EH (cell line): Measurements from ENCODE around the gene THSD4.

Source experiments
- DNase-seq: peaks from one replicate; pipeline ENCODE4 v3.0.0-alpha.2; 2015; ENCODE audit warnings: low read depth

The THSD4 gene

GRCh38 chr15:71225851-71226250 is 110.6 kb downstream of the THSD4 start:
- no peak for DNase-seq

DNA sequence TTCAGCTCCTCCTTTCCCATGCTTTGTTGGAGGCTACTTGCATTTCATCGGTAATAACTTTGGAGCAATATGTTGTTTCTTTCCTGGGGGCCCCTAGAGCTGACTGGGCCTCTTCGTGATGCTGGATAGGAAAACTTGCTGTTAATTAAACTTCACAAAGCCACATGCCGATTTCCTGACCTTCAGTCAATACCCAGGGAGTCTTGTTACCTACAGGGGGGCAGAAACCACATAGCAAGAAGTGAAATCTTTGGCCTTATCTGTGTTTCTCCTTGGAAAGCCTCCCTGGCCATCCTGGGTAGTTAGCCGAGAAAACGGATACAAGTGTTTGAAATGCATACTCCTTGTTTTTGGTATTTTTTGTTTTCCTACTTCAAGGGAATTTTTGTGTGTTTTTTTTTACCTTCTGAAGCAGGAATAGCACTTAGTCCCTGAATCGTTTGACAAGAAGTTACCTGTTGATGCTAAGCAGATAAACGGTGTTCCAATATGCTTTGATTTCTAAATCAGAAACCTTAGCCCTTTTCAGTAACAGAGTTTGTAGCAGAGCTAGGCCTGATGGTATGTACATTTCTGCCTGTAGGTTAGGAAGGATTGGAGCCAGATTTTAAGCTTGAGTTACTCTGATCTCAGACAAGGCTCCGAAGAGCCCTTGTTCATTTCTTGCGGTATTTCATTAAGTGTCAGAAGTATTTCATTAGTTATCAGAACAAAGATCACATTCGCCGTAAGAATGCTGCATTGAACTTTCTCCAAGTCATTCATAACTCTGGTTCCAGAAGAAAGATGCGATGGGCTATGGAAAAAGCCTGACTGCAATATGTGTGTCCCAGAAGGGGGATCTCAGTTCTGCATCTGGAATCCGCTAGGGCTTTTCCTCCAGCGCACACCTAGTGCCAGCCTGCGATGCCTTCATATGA is 111.5 kb downstream of the THSD4 start:
- DNase-seq: peak; percentile 23

- DNase-seq: peak; percentile 21
Observed at GRCh38 chr15:71228403-71228802, 113.1 kb downstream of the THSD4 start.

DNA sequence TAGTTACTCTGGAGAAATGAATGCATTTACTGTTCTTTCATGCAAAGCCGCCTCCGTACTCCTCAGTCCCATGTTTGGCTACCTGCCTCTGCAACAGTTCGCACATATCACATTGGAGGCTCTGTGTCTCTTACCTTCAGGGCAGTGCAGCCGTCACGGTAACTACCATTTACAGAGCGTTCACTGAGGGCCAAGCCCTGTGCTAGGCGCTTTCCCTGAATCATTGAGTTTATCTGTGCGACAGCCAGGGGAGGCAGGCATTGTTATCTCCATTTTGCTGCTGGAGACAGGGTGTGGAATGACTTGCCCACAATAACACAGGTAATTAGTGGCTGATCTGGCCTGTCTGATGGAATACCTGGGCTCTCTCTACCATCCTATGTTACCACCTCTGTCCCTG is 115.0 kb downstream of the THSD4 start:
- DNase-seq: no peak

- DNase-seq: no peak
Observed at GRCh38 chr15:71231758-71232157, 116.5 kb downstream of the THSD4 start.

GRCh38 chr15:71232411-71232810 is 117.1 kb downstream of the THSD4 start:
- no peak for DNase-seq

DNA sequence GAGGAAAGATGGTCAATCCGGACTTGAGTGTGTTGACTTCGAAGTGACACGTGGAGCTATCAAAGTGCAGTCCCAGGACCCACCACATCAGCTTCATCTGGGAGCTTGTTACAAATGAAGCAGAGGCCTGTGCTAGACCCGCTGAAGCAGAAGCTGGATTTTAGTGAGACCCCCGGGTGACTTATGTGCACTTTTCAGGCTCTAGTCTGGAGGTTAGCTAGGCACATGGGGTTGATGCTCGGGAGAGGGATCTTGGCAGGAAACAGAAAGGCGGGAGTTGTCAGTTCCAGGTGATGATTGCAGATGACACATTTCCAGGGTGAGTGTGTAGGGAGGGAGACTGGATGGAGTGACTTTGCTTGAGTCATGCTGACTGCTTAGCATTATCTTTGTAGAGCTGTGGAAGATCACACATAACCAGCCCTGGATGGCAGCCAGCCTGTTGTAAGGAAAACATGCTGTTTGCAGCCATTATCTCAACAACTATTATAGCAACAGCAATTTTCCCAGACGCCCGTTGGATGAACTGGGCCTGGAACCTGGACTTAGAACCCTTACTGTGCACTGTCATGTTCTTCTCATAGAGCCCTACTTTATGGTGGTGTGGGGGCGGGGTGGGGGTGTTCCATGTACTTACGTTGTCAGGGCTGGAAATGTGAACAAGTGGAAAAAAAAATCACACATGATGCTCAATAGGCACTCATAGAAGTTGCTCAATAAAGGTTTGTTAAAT is 122.4 kb downstream of the THSD4 start:
- peak; percentile 96 for DNase-seq

GRCh38 chr15:71238926-71239325 is 123.7 kb downstream of the THSD4 start:
- no peak for DNase-seq

DNA sequence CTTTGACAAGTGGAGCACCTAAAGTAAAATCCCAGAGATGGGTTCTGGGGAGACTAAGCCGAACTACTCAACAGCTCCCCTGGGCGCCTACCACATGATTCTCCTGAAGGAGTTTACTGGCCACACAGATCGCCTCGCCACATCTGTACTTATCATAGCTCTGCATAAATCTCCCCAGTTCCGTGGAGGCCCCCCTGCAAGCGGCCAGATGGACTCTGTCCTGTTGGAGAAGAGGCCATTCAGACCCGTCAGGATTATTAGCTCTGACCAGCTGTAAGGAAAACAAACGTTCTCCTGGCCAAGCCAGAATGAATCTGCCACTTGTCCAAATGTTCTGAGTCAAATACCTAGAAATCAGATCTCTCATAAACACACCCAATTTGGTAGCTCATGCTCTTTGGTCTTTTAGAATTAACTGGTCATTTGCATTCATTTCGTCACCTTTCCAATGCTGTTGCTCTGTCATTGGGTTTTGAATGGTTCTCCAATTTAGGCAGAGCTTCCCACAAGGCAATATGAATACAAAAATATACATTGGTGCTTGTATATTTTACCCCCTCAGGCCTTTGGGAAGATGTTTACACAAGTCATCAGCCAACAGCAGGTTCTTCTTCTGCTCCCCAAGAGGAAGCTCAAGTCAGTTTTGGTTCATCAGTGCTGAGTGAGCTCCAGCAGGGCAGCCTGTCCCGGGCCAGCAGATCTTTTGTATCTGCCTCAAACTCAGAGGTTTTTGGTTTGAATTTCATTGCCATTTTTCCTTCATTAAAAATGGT is 124.5 kb downstream of the THSD4 start:
- DNase-seq: no peak

- no peak for DNase-seq
Observed at GRCh38 chr15:71242292-71242691, 127.0 kb downstream of the THSD4 start.

DNA sequence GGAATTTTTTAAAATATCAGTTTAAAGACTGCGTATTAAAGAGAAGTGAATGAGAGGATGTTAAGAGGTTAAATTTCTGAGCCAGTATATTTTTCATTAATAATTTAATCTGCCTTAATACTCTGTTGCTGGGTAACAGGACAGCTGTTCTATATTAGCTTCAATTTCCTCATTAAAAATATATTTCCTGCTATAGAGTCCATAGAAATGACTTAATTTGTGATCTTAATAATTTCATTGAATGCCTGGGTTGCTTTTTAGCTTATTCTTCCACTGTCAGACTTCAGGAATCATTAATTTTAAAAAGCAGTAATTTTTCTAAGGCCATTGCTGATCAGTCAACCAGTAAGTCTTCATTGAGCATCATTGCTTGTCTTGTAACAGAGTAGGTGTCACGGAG is 129.0 kb downstream of the THSD4 start:
- DNase-seq: no peak

DNA sequence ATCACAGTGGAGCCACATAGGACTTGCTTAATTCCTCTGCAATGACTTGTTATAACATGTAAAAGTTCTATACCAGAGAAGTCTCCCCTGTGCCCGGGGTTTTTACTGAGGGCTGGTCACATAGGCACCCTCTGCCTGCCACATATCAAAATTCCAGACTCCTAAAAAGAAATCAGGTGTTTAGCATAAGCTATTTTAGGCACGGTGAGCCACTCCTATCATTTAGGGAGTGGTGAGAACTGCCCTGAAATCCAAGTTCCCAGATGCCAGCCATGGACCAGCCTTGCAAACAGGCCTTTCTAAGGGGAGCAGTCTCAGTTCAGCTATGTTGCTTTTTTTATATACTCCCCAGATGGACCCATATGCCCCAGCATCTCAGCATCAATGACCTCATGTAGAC is 130.3 kb downstream of the THSD4 start:
- no peak for DNase-seq

- no peak for DNase-seq
Observed at GRCh38 chr15:71248386-71248785, 133.1 kb downstream of the THSD4 start.

DNA sequence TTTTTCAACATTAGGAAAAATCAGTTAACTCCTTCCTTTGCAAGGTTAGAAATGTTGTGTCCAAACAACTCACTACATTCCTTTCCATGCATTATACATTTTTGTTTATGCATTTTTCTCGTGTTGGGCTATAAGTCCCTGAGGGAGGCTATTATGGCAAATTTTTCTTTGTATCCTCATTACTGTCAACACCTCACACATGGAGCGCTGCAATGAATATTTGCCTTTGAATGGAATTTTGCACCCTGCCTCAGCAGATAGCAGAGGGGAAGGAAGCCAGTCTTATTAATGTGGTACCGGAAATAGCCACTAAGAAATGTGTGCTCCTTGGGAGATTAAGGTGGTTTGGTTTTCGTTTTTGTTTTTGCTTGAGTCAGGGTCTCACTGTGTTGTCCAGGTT is 134.7 kb downstream of the THSD4 start:
- DNase-seq: no peak

GRCh38 chr15:71250936-71251583 is 135.8 kb downstream of the THSD4 start:
- no peak for DNase-seq

- DNase-seq: no peak
Observed at GRCh38 chr15:71251584-71252043, 136.3 kb downstream of the THSD4 start.

GRCh38 chr15:71252044-71252739 is 136.9 kb downstream of the THSD4 start:
- peak; percentile 80 for DNase-seq

- DNase-seq: no peak
Observed at GRCh38 chr15:71252740-71253047, 137.4 kb downstream of the THSD4 start.

DNA sequence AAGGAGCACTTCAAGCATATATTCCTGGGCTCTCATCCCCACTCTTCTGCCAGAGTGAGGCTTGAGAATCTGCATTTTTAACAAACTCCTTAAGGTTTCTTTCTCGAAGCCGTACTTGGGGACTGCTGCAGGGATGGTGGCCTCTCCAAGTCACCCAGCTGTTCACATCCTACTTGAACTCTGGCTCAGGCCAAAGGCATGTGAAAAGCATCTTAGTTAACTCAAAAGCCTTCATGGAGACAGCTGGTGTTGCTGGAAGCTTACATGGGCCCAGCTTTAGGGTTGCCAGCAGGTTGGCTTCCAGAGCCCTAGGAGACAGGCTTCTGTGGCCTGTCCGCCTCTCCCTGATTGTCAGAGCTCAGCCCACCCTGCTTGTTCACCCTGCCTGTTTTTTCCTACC is 139.2 kb downstream of the THSD4 start:
- peak; percentile 39 for DNase-seq

GRCh38 chr15:71256934-71257664 is 141.8 kb downstream of the THSD4 start:
- DNase-seq: no peak

GRCh38 chr15:71259866-71260265 is 144.6 kb downstream of the THSD4 start:
- DNase-seq: no peak
